WTC11 (cell line): ENCODE results near the gene CACUL1. TPM values are rescaled to one million over a fixed set of nuclear protein-coding genes. Genes with fewer than 3 reads are reported as not detected.

Experiments
- ATAC-seq: fragments of 200-7000 bp; cut with Tn5 transposase; 2 replicates; pipeline ENCODE4 v1.10.0; 2021; ENCODE audit warnings: mild to moderate bottlenecking, moderate library complexity
- CTCF ChIA-PET: fragments of 300-600 bp; sonication (Branson Sonifier 250); formaldehyde crosslinking; loops from one replicate; lab custom pipeline; 2021; ENCODE audit warnings: antibody characterized with exemption; lab: Charles Lee
- POLR2A ChIA-PET: fragments of 350-600 bp; sonication (Branson Sonifier 250); formaldehyde crosslinking; loops from one replicate; lab custom pipeline; 2021; ENCODE audit warnings: antibody characterized with exemption; lab: Charles Lee
- DNase-seq: peaks from one replicate; pipeline ENCODE4 v3.0.0; 2021; ENCODE audit warnings: low spot score
- H3K27ac Mint-ChIP-seq: 2 replicates; pipeline ENCODE4 v1.8.0; 2021; ENCODE audit warnings: mixed read lengths
- H3K27me3 Mint-ChIP-seq: 2 replicates; pipeline ENCODE4 v1.8.0; 2021; ENCODE audit warnings: low read depth, mild to moderate bottlenecking, moderate library complexity, mixed read lengths
- H3K36me3 Mint-ChIP-seq: 2 replicates; pipeline ENCODE4 v1.8.0; 2021; ENCODE audit warnings: mixed read lengths
- H3K4me1 Mint-ChIP-seq: 2 replicates; pipeline ENCODE4 v1.8.0; 2022; ENCODE audit warnings: mixed read lengths
- H3K4me3 Mint-ChIP-seq: 2 replicates; pipeline ENCODE4 v1.8.0; 2021; ENCODE audit warnings: mild to moderate bottlenecking, moderate library complexity, mixed read lengths
- H3K9me3 Mint-ChIP-seq: 2 replicates; pipeline ENCODE4 v1.8.0; 2021; ENCODE audit warnings: mixed read lengths
- ATF1 ChIP-seq: sonication (generic); formaldehyde crosslinking; IDR thresholded peaks from 2 replicates; pipeline ENCODE4 v1.8.1; 2023; ENCODE audit warnings: mild to moderate bottlenecking, moderate library complexity, missing genetic modification reagents
- ELF4 ChIP-seq: sonication (generic); formaldehyde crosslinking; IDR thresholded peaks from 2 replicates; pipeline ENCODE4 v1.8.1; 2022; ENCODE audit warnings: low read depth, mild to moderate bottlenecking, moderate library complexity, missing genetic modification reagents
- ESRRA ChIP-seq: sonication (generic); formaldehyde crosslinking; IDR thresholded peaks from 2 replicates; pipeline ENCODE4 v1.8.1; 2022; ENCODE audit warnings: mild to moderate bottlenecking, missing genetic modification reagents, borderline replicate concordance
- FOXJ3 ChIP-seq: sonication (generic); formaldehyde crosslinking; IDR thresholded peaks from 2 replicates; pipeline ENCODE4 v1.9.0; 2021; ENCODE audit warnings: missing genetic modification reagents, mild to moderate bottlenecking, borderline replicate concordance
- GABPB1 ChIP-seq: sonication (generic); formaldehyde crosslinking; IDR thresholded peaks from 2 replicates; pipeline ENCODE4 v1.8.1; 2023; ENCODE audit warnings: mild to moderate bottlenecking, missing genetic modification reagents
- PRRX2 ChIP-seq: fragments of 250-450 bp; sonication (Bioruptor Pico); IDR thresholded peaks from 2 replicates; pipeline ENCODE4 v1.8.0; 2021; ENCODE audit warnings: mild to moderate bottlenecking
- SMAD4 ChIP-seq: sonication (generic); formaldehyde crosslinking; IDR thresholded peaks from 2 replicates; pipeline ENCODE4 v1.8.0; 2022; ENCODE audit warnings: mild to moderate bottlenecking, missing genetic modification reagents
- ZNF263 ChIP-seq: sonication (generic); formaldehyde crosslinking; IDR thresholded peaks from 2 replicates; pipeline ENCODE4 v1.8.1; 2022; ENCODE audit warnings: low read depth, mild to moderate bottlenecking, moderate library complexity, missing genetic modification reagents
- total RNA-seq: library from RNA; stranded (reverse); gene quantifications from 3 replicates; pipeline ENCODE4 v1.2.3, GENCODE V29; 2021
- TF ChIP-seq, protein P1 (sequence below): sonication (generic); formaldehyde crosslinking; IDR thresholded peaks from 2 replicates; pipeline ENCODE4 v1.8.0; 2022; ENCODE audit warnings: mild to moderate bottlenecking, missing genetic modification reagents
- TF ChIP-seq, protein P2 (sequence below): sonication (generic); formaldehyde crosslinking; IDR thresholded peaks from 2 replicates; pipeline ENCODE4 v1.8.0; 2023; ENCODE audit warnings: missing genetic modification reagents
- TF ChIP-seq, protein P3 (sequence below): sonication (generic); formaldehyde crosslinking; IDR thresholded peaks from 2 replicates; pipeline ENCODE4 v1.8.0; 2023; ENCODE audit warnings: missing genetic modification reagents, mild to moderate bottlenecking, borderline replicate concordance
- TF ChIP-seq, protein P4 (sequence below): sonication (generic); formaldehyde crosslinking; IDR thresholded peaks from 2 replicates; pipeline ENCODE4 v1.8.1; 2022; ENCODE audit warnings: mild to moderate bottlenecking, moderate library complexity, missing genetic modification reagents
- TF ChIP-seq, protein P5 (sequence below): fragments of 250-450 bp; sonication (Bioruptor Pico); IDR thresholded peaks from 2 replicates; pipeline ENCODE4 v1.9.0; 2021; ENCODE audit warnings: mild to moderate bottlenecking, borderline replicate concordance
- TF ChIP-seq, protein P6 (sequence below): sonication (generic); formaldehyde crosslinking; IDR thresholded peaks from 2 replicates; pipeline ENCODE4 v1.8.0; 2022; ENCODE audit warnings: missing genetic modification reagents
- TF ChIP-seq, protein P7 (sequence below): sonication (generic); formaldehyde crosslinking; IDR thresholded peaks from 2 replicates; pipeline ENCODE4 v1.8.1; 2023; ENCODE audit warnings: mild to moderate bottlenecking, missing genetic modification reagents

The CACUL1 gene
- total RNA-seq, 1 experiment from 2014 or later: 41.5 TPM

DNA sequence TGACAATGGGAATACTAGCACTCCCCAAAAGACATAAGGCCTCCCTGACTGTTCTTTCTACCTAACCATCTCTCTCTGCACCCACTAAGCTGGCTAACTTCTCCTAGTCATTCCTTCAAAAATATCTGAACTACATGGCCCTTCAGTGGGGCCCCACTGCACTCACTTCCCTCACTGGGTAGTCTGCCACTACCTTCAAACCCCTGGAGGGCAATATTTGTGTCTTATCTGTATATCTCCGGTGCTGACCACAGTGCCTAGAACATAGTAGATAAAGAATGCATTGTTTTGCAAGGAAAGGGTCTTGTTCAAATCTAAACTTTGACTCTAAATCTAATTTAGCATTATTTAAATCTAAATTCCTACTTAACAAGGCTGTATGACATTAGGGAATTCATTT is 44.3 kb downstream of the CACUL1 start:
- Mint-ChIP-seq H3K27me3 (no peaks in the 10 kb centered on the region), H3K4me1 (peaks cover 15% of the 10 kb centered on the region), H3K9me3 (no peaks in the 10 kb centered on the region), H3K36me3 (peaks cover 7% of the 10 kb centered on the region), H3K27ac (no peak overlapping the region), H3K4me3 (no peak overlapping the region)
- TF ChIP-seq FOXJ3 (CRISPR knock-in tag): no peak
- TF ChIP-seq ZNF263 (CRISPR knock-in tag): no peak
- TF ChIP-seq, protein P1, sequence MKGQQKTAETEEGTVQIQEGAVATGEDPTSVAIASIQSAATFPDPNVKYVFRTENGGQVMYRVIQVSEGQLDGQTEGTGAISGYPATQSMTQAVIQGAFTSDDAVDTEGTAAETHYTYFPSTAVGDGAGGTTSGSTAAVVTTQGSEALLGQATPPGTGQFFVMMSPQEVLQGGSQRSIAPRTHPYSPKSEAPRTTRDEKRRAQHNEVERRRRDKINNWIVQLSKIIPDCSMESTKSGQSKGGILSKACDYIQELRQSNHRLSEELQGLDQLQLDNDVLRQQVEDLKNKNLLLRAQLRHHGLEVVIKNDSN: no peak
- TF ChIP-seq, protein P2, sequence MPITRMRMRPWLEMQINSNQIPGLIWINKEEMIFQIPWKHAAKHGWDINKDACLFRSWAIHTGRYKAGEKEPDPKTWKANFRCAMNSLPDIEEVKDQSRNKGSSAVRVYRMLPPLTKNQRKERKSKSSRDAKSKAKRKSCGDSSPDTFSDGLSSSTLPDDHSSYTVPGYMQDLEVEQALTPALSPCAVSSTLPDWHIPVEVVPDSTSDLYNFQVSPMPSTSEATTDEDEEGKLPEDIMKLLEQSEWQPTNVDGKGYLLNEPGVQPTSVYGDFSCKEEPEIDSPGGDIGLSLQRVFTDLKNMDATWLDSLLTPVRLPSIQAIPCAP (CRISPR knock-in tag): no peak
- TF ChIP-seq, protein P3, sequence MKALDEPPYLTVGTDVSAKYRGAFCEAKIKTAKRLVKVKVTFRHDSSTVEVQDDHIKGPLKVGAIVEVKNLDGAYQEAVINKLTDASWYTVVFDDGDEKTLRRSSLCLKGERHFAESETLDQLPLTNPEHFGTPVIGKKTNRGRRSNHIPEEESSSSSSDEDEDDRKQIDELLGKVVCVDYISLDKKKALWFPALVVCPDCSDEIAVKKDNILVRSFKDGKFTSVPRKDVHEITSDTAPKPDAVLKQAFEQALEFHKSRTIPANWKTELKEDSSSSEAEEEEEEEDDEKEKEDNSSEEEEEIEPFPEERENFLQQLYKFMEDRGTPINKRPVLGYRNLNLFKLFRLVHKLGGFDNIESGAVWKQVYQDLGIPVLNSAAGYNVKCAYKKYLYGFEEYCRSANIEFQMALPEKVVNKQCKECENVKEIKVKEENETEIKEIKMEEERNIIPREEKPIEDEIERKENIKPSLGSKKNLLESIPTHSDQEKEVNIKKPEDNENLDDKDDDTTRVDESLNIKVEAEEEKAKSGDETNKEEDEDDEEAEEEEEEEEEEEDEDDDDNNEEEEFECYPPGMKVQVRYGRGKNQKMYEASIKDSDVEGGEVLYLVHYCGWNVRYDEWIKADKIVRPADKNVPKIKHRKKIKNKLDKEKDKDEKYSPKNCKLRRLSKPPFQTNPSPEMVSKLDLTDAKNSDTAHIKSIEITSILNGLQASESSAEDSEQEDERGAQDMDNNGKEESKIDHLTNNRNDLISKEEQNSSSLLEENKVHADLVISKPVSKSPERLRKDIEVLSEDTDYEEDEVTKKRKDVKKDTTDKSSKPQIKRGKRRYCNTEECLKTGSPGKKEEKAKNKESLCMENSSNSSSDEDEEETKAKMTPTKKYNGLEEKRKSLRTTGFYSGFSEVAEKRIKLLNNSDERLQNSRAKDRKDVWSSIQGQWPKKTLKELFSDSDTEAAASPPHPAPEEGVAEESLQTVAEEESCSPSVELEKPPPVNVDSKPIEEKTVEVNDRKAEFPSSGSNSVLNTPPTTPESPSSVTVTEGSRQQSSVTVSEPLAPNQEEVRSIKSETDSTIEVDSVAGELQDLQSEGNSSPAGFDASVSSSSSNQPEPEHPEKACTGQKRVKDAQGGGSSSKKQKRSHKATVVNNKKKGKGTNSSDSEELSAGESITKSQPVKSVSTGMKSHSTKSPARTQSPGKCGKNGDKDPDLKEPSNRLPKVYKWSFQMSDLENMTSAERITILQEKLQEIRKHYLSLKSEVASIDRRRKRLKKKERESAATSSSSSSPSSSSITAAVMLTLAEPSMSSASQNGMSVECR: no peak
- TF ChIP-seq, protein P4, sequence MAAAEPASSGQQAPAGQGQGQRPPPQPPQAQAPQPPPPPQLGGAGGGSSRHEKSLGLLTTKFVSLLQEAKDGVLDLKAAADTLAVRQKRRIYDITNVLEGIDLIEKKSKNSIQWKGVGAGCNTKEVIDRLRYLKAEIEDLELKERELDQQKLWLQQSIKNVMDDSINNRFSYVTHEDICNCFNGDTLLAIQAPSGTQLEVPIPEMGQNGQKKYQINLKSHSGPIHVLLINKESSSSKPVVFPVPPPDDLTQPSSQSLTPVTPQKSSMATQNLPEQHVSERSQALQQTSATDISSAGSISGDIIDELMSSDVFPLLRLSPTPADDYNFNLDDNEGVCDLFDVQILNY (CRISPR knock-in tag): no peak
- TF ChIP-seq ATF1 (CRISPR knock-in tag): no peak
- TF ChIP-seq GABPB1 (CRISPR knock-in tag): no peak
- no peak for TF ChIP-seq ELF4
- TF ChIP-seq ESRRA (CRISPR knock-in tag): no peak
- no peak for TF ChIP-seq PRRX2 (CRISPR knock-in tag)
- TF ChIP-seq, protein P5, sequence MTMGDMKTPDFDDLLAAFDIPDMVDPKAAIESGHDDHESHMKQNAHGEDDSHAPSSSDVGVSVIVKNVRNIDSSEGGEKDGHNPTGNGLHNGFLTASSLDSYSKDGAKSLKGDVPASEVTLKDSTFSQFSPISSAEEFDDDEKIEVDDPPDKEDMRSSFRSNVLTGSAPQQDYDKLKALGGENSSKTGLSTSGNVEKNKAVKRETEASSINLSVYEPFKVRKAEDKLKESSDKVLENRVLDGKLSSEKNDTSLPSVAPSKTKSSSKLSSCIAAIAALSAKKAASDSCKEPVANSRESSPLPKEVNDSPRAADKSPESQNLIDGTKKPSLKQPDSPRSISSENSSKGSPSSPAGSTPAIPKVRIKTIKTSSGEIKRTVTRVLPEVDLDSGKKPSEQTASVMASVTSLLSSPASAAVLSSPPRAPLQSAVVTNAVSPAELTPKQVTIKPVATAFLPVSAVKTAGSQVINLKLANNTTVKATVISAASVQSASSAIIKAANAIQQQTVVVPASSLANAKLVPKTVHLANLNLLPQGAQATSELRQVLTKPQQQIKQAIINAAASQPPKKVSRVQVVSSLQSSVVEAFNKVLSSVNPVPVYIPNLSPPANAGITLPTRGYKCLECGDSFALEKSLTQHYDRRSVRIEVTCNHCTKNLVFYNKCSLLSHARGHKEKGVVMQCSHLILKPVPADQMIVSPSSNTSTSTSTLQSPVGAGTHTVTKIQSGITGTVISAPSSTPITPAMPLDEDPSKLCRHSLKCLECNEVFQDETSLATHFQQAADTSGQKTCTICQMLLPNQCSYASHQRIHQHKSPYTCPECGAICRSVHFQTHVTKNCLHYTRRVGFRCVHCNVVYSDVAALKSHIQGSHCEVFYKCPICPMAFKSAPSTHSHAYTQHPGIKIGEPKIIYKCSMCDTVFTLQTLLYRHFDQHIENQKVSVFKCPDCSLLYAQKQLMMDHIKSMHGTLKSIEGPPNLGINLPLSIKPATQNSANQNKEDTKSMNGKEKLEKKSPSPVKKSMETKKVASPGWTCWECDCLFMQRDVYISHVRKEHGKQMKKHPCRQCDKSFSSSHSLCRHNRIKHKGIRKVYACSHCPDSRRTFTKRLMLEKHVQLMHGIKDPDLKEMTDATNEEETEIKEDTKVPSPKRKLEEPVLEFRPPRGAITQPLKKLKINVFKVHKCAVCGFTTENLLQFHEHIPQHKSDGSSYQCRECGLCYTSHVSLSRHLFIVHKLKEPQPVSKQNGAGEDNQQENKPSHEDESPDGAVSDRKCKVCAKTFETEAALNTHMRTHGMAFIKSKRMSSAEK (CRISPR knock-in tag): no peak
- TF ChIP-seq, protein P6, sequence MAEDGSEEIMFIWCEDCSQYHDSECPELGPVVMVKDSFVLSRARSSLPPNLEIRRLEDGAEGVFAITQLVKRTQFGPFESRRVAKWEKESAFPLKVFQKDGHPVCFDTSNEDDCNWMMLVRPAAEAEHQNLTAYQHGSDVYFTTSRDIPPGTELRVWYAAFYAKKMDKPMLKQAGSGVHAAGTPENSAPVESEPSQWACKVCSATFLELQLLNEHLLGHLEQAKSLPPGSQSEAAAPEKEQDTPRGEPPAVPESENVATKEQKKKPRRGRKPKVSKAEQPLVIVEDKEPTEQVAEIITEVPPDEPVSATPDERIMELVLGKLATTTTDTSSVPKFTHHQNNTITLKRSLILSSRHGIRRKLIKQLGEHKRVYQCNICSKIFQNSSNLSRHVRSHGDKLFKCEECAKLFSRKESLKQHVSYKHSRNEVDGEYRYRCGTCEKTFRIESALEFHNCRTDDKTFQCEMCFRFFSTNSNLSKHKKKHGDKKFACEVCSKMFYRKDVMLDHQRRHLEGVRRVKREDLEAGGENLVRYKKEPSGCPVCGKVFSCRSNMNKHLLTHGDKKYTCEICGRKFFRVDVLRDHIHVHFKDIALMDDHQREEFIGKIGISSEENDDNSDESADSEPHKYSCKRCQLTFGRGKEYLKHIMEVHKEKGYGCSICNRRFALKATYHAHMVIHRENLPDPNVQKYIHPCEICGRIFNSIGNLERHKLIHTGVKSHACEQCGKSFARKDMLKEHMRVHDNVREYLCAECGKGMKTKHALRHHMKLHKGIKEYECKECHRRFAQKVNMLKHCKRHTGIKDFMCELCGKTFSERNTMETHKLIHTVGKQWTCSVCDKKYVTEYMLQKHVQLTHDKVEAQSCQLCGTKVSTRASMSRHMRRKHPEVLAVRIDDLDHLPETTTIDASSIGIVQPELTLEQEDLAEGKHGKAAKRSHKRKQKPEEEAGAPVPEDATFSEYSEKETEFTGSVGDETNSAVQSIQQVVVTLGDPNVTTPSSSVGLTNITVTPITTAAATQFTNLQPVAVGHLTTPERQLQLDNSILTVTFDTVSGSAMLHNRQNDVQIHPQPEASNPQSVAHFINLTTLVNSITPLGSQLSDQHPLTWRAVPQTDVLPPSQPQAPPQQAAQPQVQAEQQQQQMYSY: no peak
- no peak for TF ChIP-seq SMAD4
- TF ChIP-seq, protein P7, sequence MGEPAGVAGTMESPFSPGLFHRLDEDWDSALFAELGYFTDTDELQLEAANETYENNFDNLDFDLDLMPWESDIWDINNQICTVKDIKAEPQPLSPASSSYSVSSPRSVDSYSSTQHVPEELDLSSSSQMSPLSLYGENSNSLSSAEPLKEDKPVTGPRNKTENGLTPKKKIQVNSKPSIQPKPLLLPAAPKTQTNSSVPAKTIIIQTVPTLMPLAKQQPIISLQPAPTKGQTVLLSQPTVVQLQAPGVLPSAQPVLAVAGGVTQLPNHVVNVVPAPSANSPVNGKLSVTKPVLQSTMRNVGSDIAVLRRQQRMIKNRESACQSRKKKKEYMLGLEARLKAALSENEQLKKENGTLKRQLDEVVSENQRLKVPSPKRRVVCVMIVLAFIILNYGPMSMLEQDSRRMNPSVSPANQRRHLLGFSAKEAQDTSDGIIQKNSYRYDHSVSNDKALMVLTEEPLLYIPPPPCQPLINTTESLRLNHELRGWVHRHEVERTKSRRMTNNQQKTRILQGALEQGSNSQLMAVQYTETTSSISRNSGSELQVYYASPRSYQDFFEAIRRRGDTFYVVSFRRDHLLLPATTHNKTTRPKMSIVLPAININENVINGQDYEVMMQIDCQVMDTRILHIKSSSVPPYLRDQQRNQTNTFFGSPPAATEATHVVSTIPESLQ (CRISPR knock-in tag): no peak
- ATAC-seq: no peak
- CTCF ChIA-PET: interaction anchor here (0.6 to 3.0 kb wide), 4 partner anchors 11 to 114 kb away, joined by 3 to 10 read pairs (median 4); partner anchors contain the start of gene PRLHR
- POLR2A ChIA-PET: no interaction called here
- DNase-seq: no peak
